ENCODE measurements around the gene METTL24. TPM values are rescaled to one million over a fixed set of nuclear protein-coding genes. Genes with fewer than 3 reads are reported as not detected.

The METTL24 gene
- total and polyA plus RNA-seq, 4 donors = 0.14 to 2.0 (median 0.91) TPM

DNA sequence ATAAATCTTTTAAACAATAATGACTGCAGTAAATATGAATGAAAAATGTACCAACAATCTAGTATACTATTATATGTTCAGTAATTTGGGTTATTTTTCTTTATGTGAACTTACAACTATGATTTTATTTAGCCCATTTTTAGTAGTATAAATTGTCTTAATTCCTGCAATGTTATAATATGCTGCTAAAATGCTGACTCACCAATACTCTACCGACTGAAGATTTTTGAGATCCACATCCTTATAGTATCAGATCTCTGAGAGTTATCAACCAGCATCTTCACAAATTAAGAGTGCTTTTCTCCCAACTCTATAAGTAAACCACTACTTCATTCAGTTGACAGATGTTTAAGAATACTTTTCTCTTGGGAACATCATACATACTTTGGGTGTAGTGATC is 161.3 kb downstream of the METTL24 start:
- Histone ChIP-seq H3K4me3 (ENCODE audit: low read depth in 1 of 3, low read length in 3 of 3) (no peak overlapping the region), H3K27me3 (ENCODE audit: control insufficient read depth in 4 of 4, insufficient read depth in 4 of 4, low read length in 3 of 4) (no peaks in the 10 kb centered on the region), H3K36me3 (ENCODE audit: control insufficient read depth in 4 of 4, insufficient read depth in 3 of 4, low read depth in 1 of 4, low read length in 3 of 4) (peaks cover 2 to 8% (median 5%) of the 10 kb centered on the region in 4 donors), H3K27ac (ENCODE audit: low read depth in 1 of 2, low read length in 2 of 2) (no peak overlapping the region), H3K4me1 (ENCODE audit: control insufficient read depth in 4 of 4, insufficient read depth in 4 of 4, low read length in 3 of 4) (peaks cover 0 to 2% (median 0%) of the 10 kb centered on the region in 4 donors), H3K9ac (ENCODE audit: low read depth in 1 of 2, low read length in 2 of 2) (no peak overlapping the region), H3K9me3 (ENCODE audit: control insufficient read depth in 4 of 4, low read length in 3 of 4) (no peaks in the 10 kb centered on the region)
- no peak for DNase-seq (ENCODE audit: low spot score)
- 82% methylated on average over 1 of the region's 1 CpG for WGBS
- no peak for TF ChIP-seq RAD21 (IDR thresholded peaks at IDR 0.05)
- no peak for TF ChIP-seq JUND (IDR thresholded peaks at IDR 0.05)
- no peak for TF ChIP-seq GABPA (IDR thresholded peaks at IDR 0.05 in 1 of 2, conservative IDR thresholded peaks at IDR 0.05 in 1 of 2)
- no peak for TF ChIP-seq RXRA (IDR thresholded peaks at IDR 0.05)
- no peak for TF ChIP-seq SP1 (IDR thresholded peaks at IDR 0.05)
- no peak for TF ChIP-seq HNF4G (IDR thresholded peaks at IDR 0.05)
- TF ChIP-seq, protein P1, sequence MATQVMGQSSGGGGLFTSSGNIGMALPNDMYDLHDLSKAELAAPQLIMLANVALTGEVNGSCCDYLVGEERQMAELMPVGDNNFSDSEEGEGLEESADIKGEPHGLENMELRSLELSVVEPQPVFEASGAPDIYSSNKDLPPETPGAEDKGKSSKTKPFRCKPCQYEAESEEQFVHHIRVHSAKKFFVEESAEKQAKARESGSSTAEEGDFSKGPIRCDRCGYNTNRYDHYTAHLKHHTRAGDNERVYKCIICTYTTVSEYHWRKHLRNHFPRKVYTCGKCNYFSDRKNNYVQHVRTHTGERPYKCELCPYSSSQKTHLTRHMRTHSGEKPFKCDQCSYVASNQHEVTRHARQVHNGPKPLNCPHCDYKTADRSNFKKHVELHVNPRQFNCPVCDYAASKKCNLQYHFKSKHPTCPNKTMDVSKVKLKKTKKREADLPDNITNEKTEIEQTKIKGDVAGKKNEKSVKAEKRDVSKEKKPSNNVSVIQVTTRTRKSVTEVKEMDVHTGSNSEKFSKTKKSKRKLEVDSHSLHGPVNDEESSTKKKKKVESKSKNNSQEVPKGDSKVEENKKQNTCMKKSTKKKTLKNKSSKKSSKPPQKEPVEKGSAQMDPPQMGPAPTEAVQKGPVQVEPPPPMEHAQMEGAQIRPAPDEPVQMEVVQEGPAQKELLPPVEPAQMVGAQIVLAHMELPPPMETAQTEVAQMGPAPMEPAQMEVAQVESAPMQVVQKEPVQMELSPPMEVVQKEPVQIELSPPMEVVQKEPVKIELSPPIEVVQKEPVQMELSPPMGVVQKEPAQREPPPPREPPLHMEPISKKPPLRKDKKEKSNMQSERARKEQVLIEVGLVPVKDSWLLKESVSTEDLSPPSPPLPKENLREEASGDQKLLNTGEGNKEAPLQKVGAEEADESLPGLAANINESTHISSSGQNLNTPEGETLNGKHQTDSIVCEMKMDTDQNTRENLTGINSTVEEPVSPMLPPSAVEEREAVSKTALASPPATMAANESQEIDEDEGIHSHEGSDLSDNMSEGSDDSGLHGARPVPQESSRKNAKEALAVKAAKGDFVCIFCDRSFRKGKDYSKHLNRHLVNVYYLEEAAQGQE (IDR thresholded peaks at IDR 0.05) = no peak
- no peak for TF ChIP-seq NR2F2 (IDR thresholded peaks at IDR 0.05)
- no peak for TF ChIP-seq YY1 (IDR thresholded peaks at IDR 0.05)
- no peak for TF ChIP-seq FOXA2 (IDR thresholded peaks at IDR 0.05)
- TF ChIP-seq TAF1 (conservative IDR thresholded peaks at IDR 0.05) = no peak
- TF ChIP-seq, protein P2, sequence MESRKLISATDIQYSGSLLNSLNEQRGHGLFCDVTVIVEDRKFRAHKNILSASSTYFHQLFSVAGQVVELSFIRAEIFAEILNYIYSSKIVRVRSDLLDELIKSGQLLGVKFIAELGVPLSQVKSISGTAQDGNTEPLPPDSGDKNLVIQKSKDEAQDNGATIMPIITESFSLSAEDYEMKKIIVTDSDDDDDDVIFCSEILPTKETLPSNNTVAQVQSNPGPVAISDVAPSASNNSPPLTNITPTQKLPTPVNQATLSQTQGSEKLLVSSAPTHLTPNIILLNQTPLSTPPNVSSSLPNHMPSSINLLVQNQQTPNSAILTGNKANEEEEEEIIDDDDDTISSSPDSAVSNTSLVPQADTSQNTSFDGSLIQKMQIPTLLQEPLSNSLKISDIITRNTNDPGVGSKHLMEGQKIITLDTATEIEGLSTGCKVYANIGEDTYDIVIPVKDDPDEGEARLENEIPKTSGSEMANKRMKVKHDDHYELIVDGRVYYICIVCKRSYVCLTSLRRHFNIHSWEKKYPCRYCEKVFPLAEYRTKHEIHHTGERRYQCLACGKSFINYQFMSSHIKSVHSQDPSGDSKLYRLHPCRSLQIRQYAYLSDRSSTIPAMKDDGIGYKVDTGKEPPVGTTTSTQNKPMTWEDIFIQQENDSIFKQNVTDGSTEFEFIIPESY (IDR thresholded peaks at IDR 0.05) = no peak
- TF ChIP-seq, protein P3, sequence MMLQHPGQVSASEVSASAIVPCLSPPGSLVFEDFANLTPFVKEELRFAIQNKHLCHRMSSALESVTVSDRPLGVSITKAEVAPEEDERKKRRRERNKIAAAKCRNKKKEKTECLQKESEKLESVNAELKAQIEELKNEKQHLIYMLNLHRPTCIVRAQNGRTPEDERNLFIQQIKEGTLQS (IDR thresholded peaks at IDR 0.05) = no peak
- TF ChIP-seq, protein P4, sequence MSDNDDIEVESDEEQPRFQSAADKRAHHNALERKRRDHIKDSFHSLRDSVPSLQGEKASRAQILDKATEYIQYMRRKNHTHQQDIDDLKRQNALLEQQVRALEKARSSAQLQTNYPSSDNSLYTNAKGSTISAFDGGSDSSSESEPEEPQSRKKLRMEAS (IDR thresholded peaks at IDR 0.05) = no peak
- no peak for TF ChIP-seq FOXA1 (IDR thresholded peaks at IDR 0.05)
- TF ChIP-seq EGR1 (IDR thresholded peaks at IDR 0.05; ENCODE audit: low read depth in 2 of 2) = no peak
- TF ChIP-seq, protein P5, sequence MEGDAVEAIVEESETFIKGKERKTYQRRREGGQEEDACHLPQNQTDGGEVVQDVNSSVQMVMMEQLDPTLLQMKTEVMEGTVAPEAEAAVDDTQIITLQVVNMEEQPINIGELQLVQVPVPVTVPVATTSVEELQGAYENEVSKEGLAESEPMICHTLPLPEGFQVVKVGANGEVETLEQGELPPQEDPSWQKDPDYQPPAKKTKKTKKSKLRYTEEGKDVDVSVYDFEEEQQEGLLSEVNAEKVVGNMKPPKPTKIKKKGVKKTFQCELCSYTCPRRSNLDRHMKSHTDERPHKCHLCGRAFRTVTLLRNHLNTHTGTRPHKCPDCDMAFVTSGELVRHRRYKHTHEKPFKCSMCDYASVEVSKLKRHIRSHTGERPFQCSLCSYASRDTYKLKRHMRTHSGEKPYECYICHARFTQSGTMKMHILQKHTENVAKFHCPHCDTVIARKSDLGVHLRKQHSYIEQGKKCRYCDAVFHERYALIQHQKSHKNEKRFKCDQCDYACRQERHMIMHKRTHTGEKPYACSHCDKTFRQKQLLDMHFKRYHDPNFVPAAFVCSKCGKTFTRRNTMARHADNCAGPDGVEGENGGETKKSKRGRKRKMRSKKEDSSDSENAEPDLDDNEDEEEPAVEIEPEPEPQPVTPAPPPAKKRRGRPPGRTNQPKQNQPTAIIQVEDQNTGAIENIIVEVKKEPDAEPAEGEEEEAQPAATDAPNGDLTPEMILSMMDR (IDR thresholded peaks at IDR 0.05; ENCODE audit: low read depth, low read length, missing input control) = no peak
